Stimulated activated effector memory CD8-positive, alpha-beta T cell treated with anti-CD3 and anti-CD28 coated beads, Interleukin-12 subunit alpha, Interleukin-12 subunit beta, amount 100 ng/mL, for 72 hours (primary cell): ENCODE results near the gene NLGN1.

Experiments
- ATAC-seq: fragments of 150-1000 bp; cut with Tn5 transposase; 2 replicates; pipeline ENCODE4 v1.10.0; 2021
- DNase-seq, 2 donors: peaks; one replicate each; pipeline ENCODE4 v3.0.0; 2021 to 2022; ENCODE audit warnings: low spot score in 2 of 2
- H3K27ac Mint-ChIP-seq: one replicate; pipeline ENCODE4 v1.8.0; 2022; ENCODE audit warnings: mild to moderate bottlenecking, mixed read lengths
- H3K36me3 Mint-ChIP-seq: one replicate; pipeline ENCODE4 v1.8.0; 2022; ENCODE audit warnings: mild to moderate bottlenecking, mixed read lengths
- H3K4me1 Mint-ChIP-seq: one replicate; pipeline ENCODE4 v1.8.0; 2022; ENCODE audit warnings: mixed read lengths
- H3K4me3 Mint-ChIP-seq: one replicate; pipeline ENCODE4 v1.8.0; 2022; ENCODE audit warnings: mild to moderate bottlenecking, mixed read lengths
- H3K9me3 Mint-ChIP-seq: one replicate; pipeline ENCODE4 v1.8.0; 2022; ENCODE audit warnings: mixed read lengths

Gene NLGN1

DNA sequence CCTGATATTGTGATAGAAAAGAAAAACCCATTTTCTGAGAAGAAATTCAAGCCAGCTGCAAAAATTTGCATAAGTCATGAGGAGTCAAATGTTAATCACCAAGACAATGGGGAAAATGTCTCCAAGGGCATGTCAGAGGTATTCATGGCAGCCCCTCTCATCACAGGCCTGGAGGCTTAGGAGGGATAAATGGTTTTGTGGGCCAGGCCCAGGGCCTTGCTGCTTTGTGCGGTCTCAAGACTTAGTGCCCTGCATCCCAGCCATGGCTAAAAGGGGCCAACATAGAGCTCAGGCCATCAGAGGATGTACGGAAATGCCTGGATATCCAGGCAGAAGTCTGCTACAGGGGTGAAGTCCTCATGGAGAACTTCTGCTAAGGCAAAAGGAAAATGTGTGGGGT, 631.1 kb downstream of the NLGN1 start:
- no peak overlapping the region for H3K27ac Mint-ChIP-seq
- ATAC-seq, result no peak
- no peaks in the 10 kb centered on the region for H3K4me1 Mint-ChIP-seq

DNA sequence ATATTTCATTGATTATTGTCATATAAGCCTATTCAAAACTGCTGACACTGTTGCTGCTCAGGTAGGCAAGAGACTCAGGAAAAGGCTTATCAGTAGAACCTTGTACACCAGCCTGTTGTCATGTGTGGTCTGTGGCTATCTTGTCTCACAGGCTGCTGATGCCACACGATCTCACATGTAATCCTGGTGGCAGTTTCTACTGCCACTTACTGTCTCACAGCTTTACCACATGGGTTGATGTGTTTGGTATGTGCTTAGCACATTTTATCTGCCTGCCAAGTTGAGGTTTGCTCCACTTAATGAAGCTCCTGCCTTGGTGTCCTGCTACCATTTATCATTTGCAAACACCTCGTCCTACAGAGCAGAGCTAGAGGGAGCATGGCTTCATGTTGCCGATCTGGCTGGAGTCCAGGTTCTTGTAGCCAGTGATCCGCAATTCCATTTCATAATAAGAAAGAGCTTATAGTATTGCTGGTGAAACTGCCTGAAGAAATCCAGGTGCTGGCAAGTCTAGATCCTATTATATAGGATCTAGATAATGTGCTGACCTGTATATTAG, 637.9 kb downstream of the NLGN1 start:
- Mint-ChIP-seq H3K4me3 (no peak overlapping the region), H3K27ac (no peak overlapping the region), H3K4me1 (no peaks in the 10 kb centered on the region), H3K9me3 (peaks cover 28% of the 10 kb centered on the region), H3K36me3 (no peaks in the 10 kb centered on the region)
- DNase-seq (no peak), ATAC-seq (no peak)

More for the DNA sequence above, 631.1 kb downstream of the NLGN1 start:
- Mint-ChIP-seq H3K9me3 (peaks cover 20% of the 10 kb centered on the region), H3K36me3 (no peaks in the 10 kb centered on the region), H3K4me3 (no peak overlapping the region)
- no peak for DNase-seq

GRCh38 chr3:174046311-174046710, 648.8 kb downstream of the NLGN1 start:
- Mint-ChIP-seq H3K27ac (no peak overlapping the region), H3K9me3 (peaks cover 21% of the 10 kb centered on the region), H3K4me1 (no peaks in the 10 kb centered on the region), H3K4me3 (no peak overlapping the region), H3K36me3 (no peaks in the 10 kb centered on the region)
- ATAC-seq, result no peak
- DNase-seq, result no peak

DNA sequence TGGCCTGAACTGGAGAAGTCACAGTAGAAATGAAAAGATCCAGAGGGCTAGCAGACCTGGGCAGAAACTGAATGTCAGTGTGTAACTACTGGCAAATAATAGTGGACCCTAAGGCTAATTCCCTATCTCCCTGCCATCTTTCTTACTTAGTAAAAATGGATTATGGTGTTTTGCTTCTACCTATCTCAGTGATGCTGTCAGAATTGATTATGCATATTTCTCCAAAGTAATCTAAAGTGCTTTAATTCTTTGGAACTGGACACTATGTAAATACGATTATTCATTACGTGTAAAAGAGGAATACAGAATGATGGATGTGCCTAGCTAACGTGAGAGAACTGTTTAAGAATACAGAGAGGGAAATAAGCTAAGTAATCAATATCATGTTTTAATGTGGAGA, 651.9 kb downstream of the NLGN1 start:
- Mint-ChIP-seq H3K27ac (no peak overlapping the region), H3K36me3 (no peaks in the 10 kb centered on the region), H3K4me3 (no peak overlapping the region), H3K9me3 (peaks cover 21% of the 10 kb centered on the region), H3K4me1 (no peaks in the 10 kb centered on the region)
- DNase-seq (no peak), ATAC-seq (no peak)

GRCh38 chr3:174051191-174051590, 653.6 kb downstream of the NLGN1 start:
- H3K9me3 Mint-ChIP-seq, result peaks cover 20% of the 10 kb centered on the region
- no peak overlapping the region for H3K4me3 Mint-ChIP-seq
- H3K4me1 Mint-ChIP-seq, result no peaks in the 10 kb centered on the region
- DNase-seq, result no peak
- ATAC-seq, result no peak
- no peak overlapping the region for H3K27ac Mint-ChIP-seq
- no peaks in the 10 kb centered on the region for H3K36me3 Mint-ChIP-seq

GRCh38 chr3:174058804-174059203, 661.3 kb downstream of the NLGN1 start:
- H3K4me3 Mint-ChIP-seq, result no peak overlapping the region
- DNase-seq (no peak), ATAC-seq (no peak)
- peaks cover 17% of the 10 kb centered on the region for H3K9me3 Mint-ChIP-seq
- H3K36me3 Mint-ChIP-seq, result no peaks in the 10 kb centered on the region
- no peak overlapping the region for H3K27ac Mint-ChIP-seq
- H3K4me1 Mint-ChIP-seq, result no peaks in the 10 kb centered on the region

- Mint-ChIP-seq H3K27ac (no peak overlapping the region), H3K4me3 (no peak overlapping the region), H3K4me1 (no peaks in the 10 kb centered on the region), H3K36me3 (no peaks in the 10 kb centered on the region), H3K9me3 (peaks cover 12% of the 10 kb centered on the region)
- DNase-seq (no peak), ATAC-seq (no peak)
These were observed 662.9 kb downstream of the NLGN1 start for GRCh38 chr3:174060431-174060830.

GRCh38 chr3:174061162-174061561, 663.6 kb downstream of the NLGN1 start:
- H3K4me3 Mint-ChIP-seq, result no peak overlapping the region
- no peaks in the 10 kb centered on the region for H3K36me3 Mint-ChIP-seq
- H3K27ac Mint-ChIP-seq, result no peak overlapping the region
- H3K9me3 Mint-ChIP-seq, result peaks cover 12% of the 10 kb centered on the region
- H3K4me1 Mint-ChIP-seq, result no peaks in the 10 kb centered on the region
- DNase-seq, result no peak
- ATAC-seq, result no peak

GRCh38 chr3:174061731-174062130, 664.2 kb downstream of the NLGN1 start:
- no peak overlapping the region for H3K27ac Mint-ChIP-seq
- DNase-seq (no peak), ATAC-seq (no peak)
- no peaks in the 10 kb centered on the region for H3K4me1 Mint-ChIP-seq
- no peak overlapping the region for H3K4me3 Mint-ChIP-seq
- H3K36me3 Mint-ChIP-seq, result no peaks in the 10 kb centered on the region
- peaks cover 15% of the 10 kb centered on the region for H3K9me3 Mint-ChIP-seq

- DNase-seq (no peak), ATAC-seq (no peak)
- Mint-ChIP-seq H3K4me3 (no peak overlapping the region), H3K4me1 (no peaks in the 10 kb centered on the region), H3K9me3 (peaks cover 7% of the 10 kb centered on the region), H3K27ac (no peak overlapping the region), H3K36me3 (no peaks in the 10 kb centered on the region)
These were observed 665.4 kb downstream of the NLGN1 start for GRCh38 chr3:174062923-174063322.

GRCh38 chr3:174068035-174068434, 670.5 kb downstream of the NLGN1 start:
- Mint-ChIP-seq H3K27ac (no peak overlapping the region), H3K9me3 (peaks cover 18% of the 10 kb centered on the region), H3K4me1 (no peaks in the 10 kb centered on the region), H3K36me3 (no peaks in the 10 kb centered on the region), H3K4me3 (no peak overlapping the region)
- ATAC-seq (no peak), DNase-seq (no peak)

DNA sequence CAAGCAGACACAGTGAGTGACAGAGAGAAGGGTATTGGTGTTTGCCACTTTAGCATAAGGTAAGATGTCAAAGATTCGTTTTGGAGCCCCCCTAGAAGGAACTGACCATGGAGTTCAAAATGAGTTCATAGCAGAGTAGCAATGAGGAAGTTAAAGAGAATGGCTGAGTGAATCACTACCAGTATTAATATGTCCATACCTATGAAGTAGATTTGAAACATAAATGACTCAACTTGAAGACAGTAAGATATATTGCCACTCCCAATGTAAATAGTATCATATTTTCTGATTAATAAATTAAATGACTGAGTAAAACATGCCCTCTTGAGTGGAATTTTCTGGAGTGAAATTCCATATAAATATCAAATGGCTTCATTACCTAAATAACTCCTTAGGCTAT, 675.1 kb downstream of the NLGN1 start:
- Mint-ChIP-seq H3K4me3 (no peak overlapping the region), H3K9me3 (peaks cover 12% of the 10 kb centered on the region), H3K36me3 (no peaks in the 10 kb centered on the region), H3K4me1 (no peaks in the 10 kb centered on the region), H3K27ac (no peak overlapping the region)
- DNase-seq (no peak), ATAC-seq (no peak)

DNA sequence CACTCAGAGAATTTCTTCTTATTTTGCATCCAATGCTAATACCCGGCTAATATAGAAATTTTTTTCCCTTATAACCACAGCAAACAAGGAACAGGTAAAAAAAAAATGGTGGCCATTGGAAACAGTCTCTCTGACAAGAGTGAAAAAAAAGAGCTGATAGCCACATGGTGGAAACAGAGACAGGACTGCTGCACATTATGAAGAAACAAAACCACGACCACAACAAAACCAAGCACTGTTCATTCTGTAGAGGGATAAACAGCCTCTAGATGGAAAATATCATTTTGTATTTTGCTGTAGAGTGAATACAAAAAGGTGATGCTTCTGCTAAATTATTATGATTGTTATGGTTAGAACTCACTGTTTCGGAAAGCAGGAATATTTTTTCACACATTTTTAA, 686.2 kb downstream of the NLGN1 start:
- H3K9me3 Mint-ChIP-seq, result peaks cover 6% of the 10 kb centered on the region
- no peaks in the 10 kb centered on the region for H3K4me1 Mint-ChIP-seq
- DNase-seq (no peak), ATAC-seq (no peak)
- H3K27ac Mint-ChIP-seq, result no peak overlapping the region
- H3K36me3 Mint-ChIP-seq, result no peaks in the 10 kb centered on the region
- no peak overlapping the region for H3K4me3 Mint-ChIP-seq

DNA sequence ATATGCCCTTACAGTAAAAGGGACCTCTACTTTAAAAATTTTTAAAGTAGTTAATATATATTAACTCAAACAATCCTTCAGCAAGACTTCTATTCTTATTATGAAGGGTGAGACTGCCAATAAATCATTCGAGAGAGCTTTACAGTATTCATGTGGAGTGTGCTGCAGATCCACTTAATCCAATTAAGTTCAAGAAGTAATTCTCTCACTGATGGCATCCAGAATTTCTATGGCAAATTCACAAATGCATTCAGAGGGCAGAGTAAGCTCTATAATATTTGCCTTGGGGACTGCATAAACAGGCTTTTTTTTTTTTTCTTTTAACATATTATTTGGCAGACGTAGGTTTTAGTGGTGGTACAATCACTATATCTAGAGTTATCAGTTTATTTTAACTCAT, 692.0 kb downstream of the NLGN1 start:
- DNase-seq, result no peak
- Mint-ChIP-seq H3K4me1 (no peaks in the 10 kb centered on the region), H3K9me3 (peaks cover 5% of the 10 kb centered on the region), H3K4me3 (no peak overlapping the region), H3K27ac (no peak overlapping the region), H3K36me3 (no peaks in the 10 kb centered on the region)
- ATAC-seq, result no peak

- H3K9me3 Mint-ChIP-seq, result peaks cover 2% of the 10 kb centered on the region
- H3K27ac Mint-ChIP-seq, result no peak overlapping the region
- H3K4me3 Mint-ChIP-seq, result no peak overlapping the region
- no peak for ATAC-seq
- DNase-seq, result no peak
- no peaks in the 10 kb centered on the region for H3K4me1 Mint-ChIP-seq
- no peaks in the 10 kb centered on the region for H3K36me3 Mint-ChIP-seq
These were observed 697.1 kb downstream of the NLGN1 start for GRCh38 chr3:174094669-174095068.

DNA sequence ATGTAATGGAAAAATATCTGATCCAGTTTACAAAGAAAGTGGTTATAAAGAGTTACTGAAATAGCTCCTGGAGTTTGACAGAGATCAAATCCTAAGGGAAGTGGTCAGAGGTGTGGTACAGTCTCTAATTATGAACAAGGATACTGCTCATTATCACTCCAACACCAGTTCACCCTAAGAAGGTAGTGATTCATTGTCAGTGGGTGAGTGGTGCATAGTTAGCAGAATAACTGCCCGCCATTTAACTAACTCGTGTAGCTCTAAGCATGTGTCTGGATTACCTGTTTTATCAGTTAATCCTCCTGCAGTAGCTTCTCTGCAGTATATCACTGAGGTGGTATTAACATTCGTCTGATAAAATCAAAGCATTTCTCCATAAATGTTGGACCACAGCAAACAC, 700.1 kb downstream of the NLGN1 start:
- ATAC-seq (no peak), DNase-seq (no peak)
- H3K27ac Mint-ChIP-seq, result no peak overlapping the region
- H3K4me3 Mint-ChIP-seq, result no peak overlapping the region
- no peaks in the 10 kb centered on the region for H3K36me3 Mint-ChIP-seq
- H3K4me1 Mint-ChIP-seq, result no peaks in the 10 kb centered on the region
- peaks cover 7% of the 10 kb centered on the region for H3K9me3 Mint-ChIP-seq

GRCh38 chr3:174098746-174099145, 701.2 kb downstream of the NLGN1 start:
- Mint-ChIP-seq H3K27ac (no peak overlapping the region), H3K36me3 (no peaks in the 10 kb centered on the region), H3K4me1 (no peaks in the 10 kb centered on the region), H3K9me3 (peaks cover 8% of the 10 kb centered on the region), H3K4me3 (no peak overlapping the region)
- no peak for ATAC-seq
- DNase-seq, result no peak
